Epidermal melanocyte (primary cell): ENCODE measurements around the gene AP4M1.
"Not testable (repeated sequence)": the region's sequence is repeated elsewhere in the genome, so short reads cannot be mapped to it uniquely, and the experiment has no call there.

Source experiments
- DNase-seq: peaks from one replicate; pipeline ENCODE4 v3.0.0; 2011; ENCODE audit warnings: low spot score; ENCODE audit not compliant: insufficient read length

Gene AP4M1

DNA sequence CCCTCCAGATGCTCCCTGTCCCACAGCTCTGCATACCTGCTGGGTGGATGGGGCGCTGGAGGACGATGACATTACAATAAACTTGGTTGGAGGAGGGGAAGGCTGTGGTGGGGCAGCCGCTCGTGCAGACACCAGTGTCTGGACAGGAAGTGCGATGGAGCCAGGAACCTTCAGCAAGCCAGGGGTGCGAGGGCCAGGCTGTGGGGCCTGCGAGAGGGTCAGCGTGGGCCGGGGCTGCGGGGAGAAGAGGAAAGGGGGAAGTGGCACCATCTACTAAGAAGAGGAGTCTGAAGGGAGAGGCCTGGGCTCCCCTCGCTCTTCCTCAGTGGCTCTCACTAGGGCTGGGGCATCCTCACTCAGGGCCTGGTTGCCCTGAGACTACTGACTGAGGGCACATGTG, 6.4 kb downstream of the AP4M1 start:
- no peak for DNase-seq

DNA sequence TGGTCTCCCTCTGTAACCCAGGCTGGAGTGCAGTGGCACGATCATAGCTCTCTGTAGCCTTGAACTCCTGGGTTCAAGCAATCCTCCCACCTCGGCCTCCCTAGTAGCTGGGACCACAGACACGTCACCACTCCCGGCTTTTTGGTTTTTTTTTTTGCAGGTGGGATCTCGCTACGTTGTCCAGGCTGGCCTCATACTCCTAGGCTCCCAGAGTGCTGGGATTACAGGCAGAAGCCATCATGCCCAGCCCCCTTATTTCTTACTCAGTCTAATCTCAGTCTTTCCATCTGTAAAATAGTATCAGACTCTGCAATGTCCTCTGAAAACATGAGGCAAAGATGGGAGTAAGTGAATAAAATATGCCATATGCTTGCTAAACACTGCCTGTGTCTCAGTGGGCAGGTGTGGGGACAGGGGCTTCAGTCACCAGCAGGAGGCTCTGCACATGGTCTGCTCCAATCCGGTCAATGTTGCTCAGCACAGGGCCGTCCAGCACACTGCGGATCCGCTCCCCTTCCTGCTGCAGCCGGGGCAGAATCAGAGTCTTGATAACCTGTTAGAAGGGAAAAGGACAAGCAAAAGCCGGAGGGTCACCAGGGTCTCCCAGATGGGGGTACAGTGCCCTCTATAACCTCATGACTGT, 8.2 kb downstream of the AP4M1 start:
- no peak for DNase-seq

DNA sequence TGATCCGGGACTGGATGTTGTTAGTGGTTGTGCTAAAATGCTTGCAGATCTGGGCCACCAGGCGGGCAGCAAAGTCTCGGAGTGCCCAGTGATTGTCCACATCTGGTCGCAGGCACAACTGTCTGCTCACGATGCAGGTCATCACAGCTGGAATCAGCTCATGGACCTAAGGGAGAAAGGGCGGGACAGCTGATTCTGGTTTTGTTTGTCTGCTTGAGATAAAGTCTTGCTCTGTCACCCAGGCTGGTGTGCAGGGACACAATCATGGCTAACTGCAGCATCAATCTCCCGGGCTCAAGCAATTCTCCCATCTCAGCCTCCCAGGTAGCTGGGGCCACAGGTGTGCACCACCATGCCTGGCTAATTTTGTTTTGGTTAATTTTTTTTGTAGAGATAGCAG, 9.7 kb downstream of the AP4M1 start:
- no peak for DNase-seq

DNA sequence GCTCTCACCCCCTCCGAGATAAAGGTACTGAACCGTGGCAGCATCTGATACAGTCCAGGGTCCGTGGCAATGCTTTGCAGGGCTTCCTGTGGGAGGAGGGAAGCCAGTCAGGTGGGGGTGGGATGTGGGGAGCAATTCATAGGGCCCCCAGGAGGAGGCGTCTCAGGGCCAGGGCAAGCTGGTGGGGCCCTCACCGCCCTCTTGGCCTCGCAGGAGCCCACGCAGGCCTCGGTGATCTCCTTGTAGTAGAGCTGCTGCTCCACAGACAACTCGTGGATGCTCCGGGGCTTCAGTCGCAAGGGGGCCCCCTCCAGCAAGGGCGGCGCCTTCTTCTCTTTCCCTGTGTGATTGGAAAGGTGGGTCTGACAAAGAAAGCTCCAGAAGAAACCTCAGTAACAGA, 10.5 kb downstream of the AP4M1 start:
- DNase-seq = no peak

DNA sequence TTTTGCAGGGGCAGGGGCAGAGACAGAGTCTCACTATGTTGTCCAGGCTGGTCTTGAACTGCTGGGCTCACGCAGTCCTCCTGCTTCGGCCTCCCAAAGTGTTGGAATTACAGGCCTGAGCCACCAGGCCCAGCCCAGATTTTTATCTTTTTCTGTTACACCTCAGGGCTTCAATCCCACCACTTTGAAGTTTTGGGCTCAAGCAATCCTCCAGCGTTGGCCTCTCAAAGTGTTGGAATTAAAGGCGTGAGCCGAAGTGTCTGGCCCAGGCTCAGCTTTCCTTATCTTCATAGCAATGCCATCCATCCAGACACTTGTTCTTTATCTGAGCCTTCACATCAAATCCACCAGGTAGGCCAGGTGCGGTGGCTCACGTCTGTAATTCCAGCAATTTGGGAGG, 13.6 kb downstream of the AP4M1 start:
- no peak for DNase-seq

DNA sequence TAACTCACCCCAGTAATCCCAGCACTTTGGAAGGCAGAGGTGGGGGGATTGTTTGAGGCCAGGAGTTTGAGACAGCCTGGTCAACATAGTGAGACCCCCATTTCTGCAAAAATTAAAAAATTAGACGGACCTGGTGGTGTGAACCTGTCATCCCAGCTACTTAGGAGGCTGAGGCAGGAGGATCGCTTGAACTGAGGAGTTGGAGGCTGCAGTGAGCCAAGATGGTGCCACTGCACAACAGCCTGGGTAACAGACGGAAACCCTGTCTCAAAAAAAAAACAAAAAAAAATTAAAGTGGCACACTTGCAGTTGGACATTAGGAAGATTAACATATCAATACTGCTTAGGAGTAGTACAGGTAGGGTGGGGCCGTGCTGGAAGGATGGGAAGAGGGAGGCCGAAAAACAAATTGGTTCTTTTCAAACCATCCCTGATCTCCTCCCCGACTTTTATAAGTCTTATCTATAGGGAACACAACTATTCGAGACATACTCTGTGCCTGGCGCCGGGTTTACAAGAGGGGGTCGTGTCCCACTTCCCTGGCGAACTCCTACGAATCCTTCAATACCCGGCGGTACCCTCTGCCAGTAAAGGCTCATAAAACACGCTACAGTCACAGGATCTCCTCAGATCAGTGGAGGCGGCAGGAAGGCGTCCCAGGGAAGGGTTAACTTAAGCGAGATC, 17.1 kb downstream of the AP4M1 start:
- peak; percentile 26 for DNase-seq

DNA sequence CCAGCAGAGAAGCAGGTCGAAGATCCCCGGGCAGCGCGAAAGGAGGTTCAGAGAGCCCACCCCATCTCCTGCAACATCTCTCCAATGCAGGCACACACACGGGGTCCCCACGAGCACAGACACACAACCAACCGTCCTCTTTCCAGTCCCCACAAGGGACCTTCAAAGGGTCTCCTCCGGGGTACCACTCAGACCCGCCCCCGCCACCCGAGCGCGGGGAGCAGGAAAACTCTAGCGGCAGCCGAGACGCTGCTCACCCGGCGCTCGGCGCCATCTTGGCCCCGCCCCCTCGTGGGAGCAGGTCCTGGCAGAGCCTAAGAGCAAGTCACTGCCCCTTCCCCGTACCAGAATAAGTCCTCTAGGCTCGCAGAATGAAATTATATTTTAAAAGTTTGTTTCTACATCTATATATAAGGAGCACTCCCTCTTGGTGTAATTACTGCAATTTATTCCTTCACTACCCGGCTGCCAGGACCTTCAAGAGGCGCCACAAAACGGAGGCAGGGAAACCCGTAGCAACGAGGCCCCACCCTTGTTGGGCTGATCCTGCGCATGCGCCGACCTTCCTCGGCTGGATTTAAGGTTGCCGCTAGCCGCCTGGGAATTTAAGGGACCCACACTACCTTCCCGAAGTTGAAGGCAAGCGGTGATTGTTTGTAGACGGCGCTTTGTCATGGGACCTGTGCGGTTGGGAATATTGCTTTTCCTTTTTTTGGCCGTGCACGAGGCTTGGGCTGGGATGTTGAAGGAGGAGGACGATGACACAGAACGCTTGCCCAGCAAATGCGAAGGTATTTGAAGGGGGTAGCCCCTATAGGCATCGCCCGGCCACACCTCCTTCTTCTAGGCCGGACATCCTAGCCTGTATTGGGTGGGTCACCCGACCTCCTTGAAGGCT, 17.9 kb downstream of the AP4M1 start, which contains the start of the genes CNPY4 and TAF6:
CNPY4 (plus strand) TSS at position 563 of the 898 bp plus-strand sequence; CDS start at position 674, 111 bp downstream.
TAF6 (minus strand) TSS at position 287 of the 898 bp plus-strand sequence. CDS start 5,149 bp downstream, outside the sequence.
- DNase-seq = peak; percentile 98

DNA sequence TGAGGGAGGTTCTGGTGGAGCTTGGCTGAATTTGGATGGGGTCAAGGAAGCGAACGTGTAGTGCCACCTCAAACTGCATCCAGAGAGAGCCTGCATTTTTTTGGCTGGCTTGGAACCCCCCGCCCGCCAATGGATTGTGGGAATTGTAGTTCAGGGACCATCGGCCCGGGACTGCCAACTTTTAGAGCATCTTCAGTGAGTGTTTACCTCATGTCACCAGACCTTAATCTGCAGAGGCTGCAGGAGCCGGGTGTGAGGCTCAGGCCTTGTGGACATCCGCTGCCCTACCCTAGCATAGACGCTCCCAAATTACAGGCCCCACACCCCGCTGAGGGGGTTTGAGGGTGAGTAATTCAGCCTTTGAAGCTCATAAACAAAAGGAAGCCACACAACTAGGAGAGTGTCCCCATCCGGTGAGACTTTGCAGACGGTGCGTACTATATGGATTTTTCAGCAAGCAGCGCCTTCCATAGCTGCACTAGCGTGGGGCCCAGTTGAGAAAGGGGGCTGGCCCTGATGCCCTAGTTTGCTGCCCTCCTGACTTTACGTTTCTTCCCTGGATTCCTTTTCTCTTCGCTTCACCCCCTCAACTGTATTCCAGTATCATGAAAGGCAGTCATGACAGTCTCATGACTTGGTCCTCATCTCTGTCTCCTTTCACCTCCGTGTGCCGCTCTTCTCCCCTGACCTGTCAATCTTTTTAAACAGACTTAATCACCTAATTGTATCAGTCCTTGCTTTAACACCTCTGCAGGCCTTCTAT, 18.7 kb downstream of the AP4M1 start:
- DNase-seq = peak; percentile 70

DNA sequence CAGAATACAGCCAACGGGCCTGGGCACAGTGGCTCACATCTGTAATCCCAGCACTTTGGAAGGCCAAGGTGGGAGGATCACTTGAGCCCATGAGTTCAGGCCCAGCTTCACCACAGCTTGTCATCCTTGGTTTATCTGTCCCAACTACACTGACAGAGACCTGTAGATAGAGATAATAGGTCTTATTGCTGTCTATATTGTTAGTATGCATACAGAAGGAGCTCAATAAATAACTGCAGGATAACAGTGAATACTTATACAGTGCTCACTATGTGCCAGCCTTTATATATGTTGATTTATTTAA, 19.2 kb downstream of the AP4M1 start:
- DNase-seq = no peak

DNA sequence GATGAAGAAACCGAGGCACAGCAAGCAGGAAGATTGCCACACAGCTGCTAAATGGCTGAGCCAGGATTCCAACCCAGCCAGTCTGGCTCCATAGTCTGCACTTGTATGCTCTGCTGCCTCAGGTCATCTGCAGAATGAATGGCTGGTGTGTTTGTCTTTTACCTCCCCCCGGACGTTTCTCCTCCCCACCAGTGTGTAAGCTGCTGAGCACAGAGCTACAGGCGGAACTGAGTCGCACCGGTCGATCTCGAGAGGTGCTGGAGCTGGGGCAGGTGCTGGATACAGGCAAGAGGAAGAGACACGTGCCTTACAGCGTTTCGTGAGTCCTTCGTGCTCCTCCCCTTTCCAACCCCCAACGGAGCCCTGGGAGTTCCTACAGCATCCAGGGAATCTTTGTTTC, 20.6 kb downstream of the AP4M1 start:
- no peak for DNase-seq

DNA sequence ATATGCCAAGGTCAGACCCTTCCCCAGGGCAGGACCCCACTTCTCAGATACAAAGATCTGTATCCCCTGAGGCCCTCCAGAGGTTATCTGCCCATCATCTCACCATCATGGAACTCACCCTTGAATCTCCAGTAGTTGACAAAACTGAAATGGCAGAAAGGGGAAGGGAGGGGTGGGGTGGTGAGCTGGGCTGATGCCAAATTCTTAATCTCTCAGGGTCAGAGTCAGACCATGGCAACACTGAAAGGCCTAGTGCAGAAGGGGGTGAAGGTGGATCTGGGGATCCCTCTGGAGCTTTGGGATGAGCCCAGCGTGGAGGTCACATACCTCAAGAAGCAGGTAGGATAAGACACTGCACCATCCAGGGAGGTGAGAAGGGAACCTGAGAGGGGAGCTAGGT, 21.1 kb downstream of the AP4M1 start:
- no peak for DNase-seq

DNA sequence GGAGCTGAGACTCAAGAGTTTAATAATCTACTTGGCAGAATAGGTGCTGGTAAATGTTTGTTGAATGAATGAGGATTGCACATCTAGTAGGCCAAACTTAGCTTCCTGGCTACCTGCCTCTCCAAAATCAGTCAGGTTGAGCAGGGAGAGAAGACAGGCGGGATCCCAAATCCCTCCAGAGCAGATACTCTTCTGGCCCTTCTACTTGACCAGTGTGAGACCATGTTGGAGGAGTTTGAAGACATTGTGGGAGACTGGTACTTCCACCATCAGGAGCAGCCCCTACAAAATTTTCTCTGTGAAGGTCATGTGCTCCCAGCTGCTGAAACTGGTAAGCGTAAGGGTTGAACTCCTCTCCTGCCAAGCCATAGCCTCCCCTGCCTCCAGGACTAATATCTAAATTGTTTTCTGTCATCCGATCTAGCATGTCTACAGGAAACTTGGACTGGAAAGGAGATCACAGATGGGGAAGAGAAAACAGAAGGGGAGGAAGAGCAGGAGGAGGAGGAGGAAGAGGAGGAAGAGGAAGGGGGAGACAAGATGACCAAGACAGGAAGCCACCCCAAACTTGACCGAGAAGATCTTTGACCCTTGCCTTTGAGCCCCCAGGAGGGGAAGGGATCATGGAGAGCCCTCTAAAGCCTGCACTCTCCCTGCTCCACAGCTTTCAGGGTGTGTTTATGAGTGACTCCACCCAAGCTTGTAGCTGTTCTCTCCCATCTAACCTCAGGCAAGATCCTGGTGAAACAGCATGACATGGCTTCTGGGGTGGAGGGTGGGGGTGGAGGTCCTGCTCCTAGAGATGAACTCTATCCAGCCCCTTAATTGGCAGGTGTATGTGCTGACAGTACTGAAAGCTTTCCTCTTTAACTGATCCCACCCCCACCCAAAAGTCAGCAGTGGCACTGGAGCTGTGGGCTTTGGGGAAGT, 23.1 kb downstream of the AP4M1 start:
- no peak for DNase-seq

DNA sequence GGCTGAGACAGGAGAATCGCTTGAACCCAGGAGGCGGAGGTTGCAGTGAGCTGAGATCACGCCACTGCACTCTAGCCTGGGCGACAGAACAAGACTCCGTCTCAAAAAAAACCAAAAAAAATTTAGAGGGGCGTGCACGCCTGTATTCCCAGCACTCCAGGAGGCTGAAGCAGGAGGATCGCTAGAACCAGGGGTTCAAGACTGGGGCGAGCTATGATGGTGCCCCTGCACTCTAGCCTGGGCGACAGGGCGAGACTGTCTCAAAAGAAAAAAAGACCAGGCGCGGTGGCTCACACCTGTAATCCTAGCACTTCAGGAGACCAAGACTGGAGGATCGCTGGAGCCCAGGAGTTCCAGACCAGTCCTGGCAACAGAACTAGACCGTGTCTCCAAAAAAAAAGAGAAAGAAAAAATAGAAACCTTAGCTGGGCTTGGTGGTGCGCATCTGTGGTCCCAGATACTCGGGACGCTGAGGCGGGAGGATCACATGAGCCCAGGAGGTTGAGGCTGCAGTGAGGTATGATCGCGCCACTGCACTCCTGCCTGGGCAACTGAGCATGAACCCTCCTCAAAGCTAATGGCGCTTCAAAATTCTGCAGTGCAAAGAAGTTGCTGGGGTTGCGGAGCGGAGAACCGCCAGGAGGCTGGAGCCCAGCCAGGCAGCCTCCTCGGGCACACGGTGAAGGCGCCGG, 24.9 kb downstream of the AP4M1 start:
- no peak for DNase-seq

DNA sequence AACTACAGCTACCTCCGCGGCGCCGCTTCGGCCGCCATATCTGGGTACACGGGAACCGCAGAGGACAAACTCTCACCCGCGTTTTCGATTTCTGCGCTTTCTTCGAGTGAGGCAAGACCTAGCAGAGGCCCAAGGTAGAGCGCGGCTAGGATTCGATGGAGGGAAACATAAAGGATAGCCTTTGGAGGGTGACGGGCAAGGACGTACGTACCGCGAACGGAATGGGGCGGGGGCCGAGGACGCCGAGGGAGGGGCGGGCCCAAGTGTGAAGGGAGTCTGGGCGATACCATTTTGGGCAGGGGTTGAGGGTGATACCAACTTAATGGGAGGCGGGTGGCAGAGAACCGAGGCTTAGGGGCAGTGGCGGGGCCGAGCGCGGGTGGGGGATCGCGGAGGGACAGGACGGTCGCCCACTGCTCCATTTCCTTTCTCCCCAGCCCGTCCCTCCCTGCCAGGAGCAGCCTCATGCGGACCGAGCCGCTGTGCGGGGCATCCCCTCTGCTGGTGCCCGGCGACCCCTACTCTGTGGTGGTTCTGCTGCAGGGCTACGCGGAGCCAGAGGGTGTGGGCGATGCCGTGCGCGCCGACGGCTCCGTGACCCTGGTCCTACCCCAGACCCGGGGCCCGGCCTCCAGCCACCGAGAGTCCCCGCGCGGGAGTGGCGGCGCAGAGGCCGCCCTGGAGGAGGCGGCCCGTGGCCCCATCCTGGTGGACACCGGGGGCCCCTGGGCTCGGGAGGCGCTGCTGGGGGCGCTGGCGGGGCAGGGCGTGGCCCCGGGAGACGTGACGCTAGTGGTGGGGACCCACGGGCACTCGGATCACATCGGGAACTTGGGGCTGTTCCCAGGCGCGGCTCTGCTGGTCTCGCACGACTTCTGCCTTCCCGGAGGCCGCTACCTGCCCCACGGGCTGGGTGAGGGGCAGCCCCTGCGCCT, 25.8 kb downstream of the AP4M1 start, which contains the start of gene MBLAC1:
MBLAC1 (plus strand) TSS at position 37 of the 935 bp plus-strand sequence; CDS start at position 466, 429 bp downstream.
- peak; percentile 88 for DNase-seq

DNA sequence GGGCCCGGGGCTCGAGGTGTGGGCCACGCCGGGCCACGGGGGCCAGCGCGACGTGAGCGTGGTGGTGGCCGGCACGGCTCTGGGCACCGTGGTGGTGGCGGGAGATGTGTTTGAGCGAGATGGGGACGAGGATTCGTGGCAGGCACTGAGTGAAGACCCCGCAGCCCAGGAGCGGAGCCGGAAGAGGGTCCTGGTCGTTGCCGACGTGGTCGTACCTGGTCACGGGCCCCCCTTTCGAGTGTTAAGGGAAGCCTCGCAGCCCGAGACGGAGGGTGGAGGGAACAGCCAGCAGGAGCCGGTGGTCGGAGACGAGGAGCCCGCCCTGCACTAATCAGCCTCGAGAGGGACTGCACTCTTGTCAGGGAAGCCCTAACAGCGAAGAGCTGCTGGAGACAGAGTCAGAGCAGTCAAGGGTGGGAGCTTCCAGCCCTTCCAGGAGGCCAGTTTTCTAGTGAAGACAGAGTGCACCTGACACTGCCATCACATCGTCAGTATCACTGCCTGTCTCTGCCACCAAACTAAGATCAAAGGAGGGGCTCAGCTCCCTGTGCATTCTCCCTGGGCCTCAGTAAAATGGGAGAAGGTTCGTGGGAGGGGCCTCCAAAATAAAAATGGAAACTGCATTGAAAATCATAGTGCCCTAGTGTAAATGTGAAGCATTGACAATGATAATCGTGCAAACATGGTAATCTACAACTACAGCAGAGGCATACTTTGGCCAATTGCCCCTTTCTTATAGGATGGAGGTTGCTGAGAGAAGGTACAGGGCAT, 26.6 kb downstream of the AP4M1 start:
- no peak for DNase-seq

DNA sequence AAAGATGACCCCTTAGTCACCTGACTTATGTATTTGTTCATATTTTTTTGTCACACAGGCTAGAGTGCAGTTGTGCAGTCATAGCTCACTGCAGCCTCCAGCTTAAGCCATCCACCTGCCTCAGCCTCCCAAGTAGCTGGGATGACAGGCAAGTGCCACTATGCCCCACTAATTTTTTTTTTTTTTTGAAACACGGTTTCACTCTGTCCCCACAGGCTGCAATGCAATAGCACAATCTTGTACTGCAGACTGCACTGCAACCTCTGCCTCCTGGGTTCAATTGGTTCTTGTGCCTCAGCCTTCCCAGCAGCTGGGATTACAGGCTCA, 27.2 kb downstream of the AP4M1 start:
- DNase-seq = no peak

DNA sequence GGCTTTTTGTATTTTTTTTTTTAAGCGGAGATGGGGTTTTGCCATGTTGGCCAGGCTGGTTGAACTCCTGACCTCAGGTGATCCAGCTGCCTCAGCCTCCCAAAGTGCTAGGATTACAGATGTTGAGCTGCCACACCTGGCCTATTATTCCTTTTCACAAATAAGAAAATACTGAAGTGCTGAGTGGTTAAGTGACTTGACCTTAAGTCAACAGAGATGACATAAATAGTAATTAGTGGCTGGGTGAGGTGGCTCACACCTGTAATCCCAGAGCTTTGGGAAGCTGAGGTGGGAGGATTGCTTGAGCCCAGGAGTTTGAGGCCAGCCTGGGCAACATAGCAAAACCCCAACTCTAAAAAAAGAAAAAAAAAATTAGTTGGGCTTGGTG, 28.8 kb downstream of the AP4M1 start:
- DNase-seq = not testable (repeated sequence)
